H1 (cell line): ENCODE results near the gene DPY19L2. TPM values are rescaled to one million over a fixed set of nuclear protein-coding genes. Genes with fewer than 3 reads are reported as not detected.
"Not testable (repeated sequence)": the region's sequence is repeated elsewhere in the genome, so short reads cannot be mapped to it uniquely, and the experiment has no call there.

Source experiments
- CTCF ChIA-PET: fragments of 300-600 bp; sonication (Branson Sonifier 250); formaldehyde crosslinking; loops from one replicate; lab custom pipeline; 2021; ENCODE audit not compliant: partially characterized antibody; lab: Charles Lee
- POLR2A ChIA-PET: fragments of 300-600 bp; sonication (Branson Sonifier 250); formaldehyde crosslinking; loops from one replicate; lab custom pipeline; 2021; ENCODE audit warnings: inconsistent platforms; ENCODE audit not compliant: partially characterized antibody; lab: Charles Lee
- DNase-seq, 2 experiments: peaks; one replicate each; pipeline versions ENCODE4 v3.0.0 to v3.0.0-alpha.2; 2010 to 2022; ENCODE audit warnings: low spot score in 2 of 2, low read depth in 1 of 2, mixed read lengths in 1 of 2
- FAIRE-seq: peaks from 2 replicates; lab custom pipeline; 2011; peaks lifted over from hg19 to GRCh38; lab: Jason Lieb, UNC
- H2AFZ ChIP-seq: 2 replicates; pipeline ENCODE4 v1.8.1; 2012; ENCODE audit warnings: low read length, inconsistent platforms
- H2AK5ac ChIP-seq: 2 replicates; pipeline ENCODE4 v1.6.1; 2013; ENCODE audit warnings: low read depth, low read length
- H2BK120ac ChIP-seq: replicated peaks from 2 replicates; pipeline ENCODE3; 2013; ENCODE audit warnings: low read depth, low read length, inconsistent platforms
- H2BK12ac ChIP-seq: 2 replicates; pipeline ENCODE4 v1.6.1; 2013; ENCODE audit warnings: low read depth, low read length
- H2BK15ac ChIP-seq: 2 replicates; pipeline ENCODE4 v1.6.1; 2013; ENCODE audit warnings: low read length
- H2BK20ac ChIP-seq: 2 replicates; pipeline ENCODE4 v1.6.1; 2013; ENCODE audit warnings: low read length
- H2BK5ac ChIP-seq: 2 replicates; pipeline ENCODE4 v1.6.1; 2013; ENCODE audit warnings: low read depth, low read length
- H3K14ac ChIP-seq: 2 replicates; pipeline ENCODE4 v1.6.1; 2013; ENCODE audit warnings: inconsistent platforms; ENCODE audit not compliant: insufficient read length
- H3K18ac ChIP-seq: 2 replicates; pipeline ENCODE4 v1.6.1; 2013; ENCODE audit warnings: low read length; ENCODE audit errors: extremely low read depth
- H3K23ac ChIP-seq: 2 replicates; pipeline ENCODE4 v1.6.1; 2013; ENCODE audit warnings: inconsistent platforms; ENCODE audit not compliant: insufficient read length
- H3K23me2 ChIP-seq: 2 replicates; pipeline ENCODE4 v1.6.1; 2013; ENCODE audit warnings: low read depth, low read length
- H3K27ac ChIP-seq: 2 replicates; pipeline ENCODE4 v1.6.1; 2011; ENCODE audit warnings: low read depth, low read length, inconsistent platforms
- H3K27me3 ChIP-seq, 4 experiments: replicated peaks in 1 of 4; 1 replicate in 1 of 4; 2 replicates in 3 of 4; pipeline versions ENCODE4 v1.6.1 to v1.8.1; 2011 to 2013; ENCODE audit warnings: low read length in 3 of 4, mild to moderate bottlenecking in 3 of 4, inconsistent platforms in 2 of 4, mixed read lengths in 2 of 4, moderate library complexity in 1 of 4; ENCODE audit not compliant: control insufficient read depth in 3 of 4, insufficient read depth in 3 of 4; ENCODE audit errors: extremely low read depth in 1 of 4
- H3K36me3 ChIP-seq, 4 experiments: 2 replicates each; pipeline versions ENCODE4 v1.6.1 to v1.8.1; 2011 to 2013; ENCODE audit warnings: mild to moderate bottlenecking in 4 of 4, low read length in 3 of 4, moderate library complexity in 2 of 4, control low read depth in 1 of 4, inconsistent platforms in 1 of 4; ENCODE audit not compliant: insufficient read depth in 4 of 4, control insufficient read depth in 2 of 4
- H3K4ac ChIP-seq: replicated peaks from 2 replicates; pipeline ENCODE3; 2013; ENCODE audit warnings: low read length, low read depth, mixed read lengths, inconsistent platforms; ENCODE audit not compliant: insufficient read length
- H3K4me1 ChIP-seq, 4 experiments: replicated peaks in 1 of 4; 1 replicate in 1 of 4; 2 replicates in 3 of 4; pipeline versions ENCODE4 v1.6.1 to v1.8.1; 2011 to 2013; ENCODE audit warnings: low read length in 3 of 4, inconsistent platforms in 2 of 4, mixed read lengths in 1 of 4; ENCODE audit not compliant: insufficient read depth in 4 of 4, control insufficient read depth in 3 of 4
- H3K4me2 ChIP-seq, 2 experiments: 2 replicates each; pipeline versions ENCODE4 v1.6.1 to v1.8.1; 2011 to 2013; ENCODE audit warnings: low read depth in 2 of 2, low read length in 2 of 2, control low read depth in 1 of 2, inconsistent platforms in 1 of 2, mild to moderate bottlenecking in 1 of 2; ENCODE audit not compliant: insufficient read depth in 1 of 2
- H3K4me3 ChIP-seq, 4 experiments: fragments of 200-600, 300-600 bp in 1 of 4; sonication (generic), shearing (Covaris generic), sonication (Bioruptor Twin) in 1 of 4; 2 replicates each; pipeline versions ENCODE4 v1.5.1 to v1.8.1; 2011 to 2016; ENCODE audit warnings: low read length in 4 of 4, low read depth in 3 of 4, control low read depth in 2 of 4, inconsistent platforms in 2 of 4, mild to moderate bottlenecking in 2 of 4, mixed read lengths in 1 of 4, moderate library complexity in 1 of 4; ENCODE audit not compliant: insufficient read depth in 2 of 4; ENCODE audit errors: extremely low read depth in 1 of 4
- H3K56ac ChIP-seq: replicated peaks from 2 replicates; pipeline ENCODE3; 2013; ENCODE audit warnings: low read depth, mild to moderate bottlenecking, mixed read lengths, low read length, inconsistent platforms; ENCODE audit not compliant: insufficient read length
- H3K79me1 ChIP-seq: 2 replicates; pipeline ENCODE4 v1.6.1; 2013; ENCODE audit warnings: low read depth, low read length, control low read depth
- H3K79me2 ChIP-seq, 2 experiments: 2 replicates each; pipeline versions ENCODE4 v1.6.1 to v1.8.1; 2012 to 2013; ENCODE audit warnings: low read length in 2 of 2, mild to moderate bottlenecking in 2 of 2, inconsistent platforms in 1 of 2; ENCODE audit not compliant: insufficient read depth in 2 of 2, control insufficient read depth in 1 of 2
- H3K9ac ChIP-seq, 4 experiments: replicated peaks in 1 of 4; 1 replicate in 1 of 4; 2 replicates in 3 of 4; pipeline versions ENCODE4 v1.6.1 to v1.8.1; 2011 to 2013; ENCODE audit warnings: low read depth in 3 of 4, low read length in 3 of 4, control low read depth in 2 of 4, mild to moderate bottlenecking in 2 of 4, moderate library complexity in 2 of 4, inconsistent platforms in 1 of 4; ENCODE audit errors: extremely low read depth in 1 of 4
- H3K9me3 ChIP-seq, 2 experiments: 2 replicates each; pipeline versions ENCODE4 v1.6.1 to v1.8.1; 2012 to 2013; ENCODE audit warnings: mild to moderate bottlenecking in 2 of 2, moderate library complexity in 2 of 2, control low read depth in 1 of 2, inconsistent platforms in 1 of 2, low read depth in 1 of 2, low read length in 1 of 2, mixed read lengths in 1 of 2; ENCODE audit not compliant: insufficient read depth in 2 of 2
- H4K20me1 ChIP-seq, 2 experiments: replicated peaks in 1 of 2; 2 replicates each; pipeline versions ENCODE3 to v1.8.1; 2011 to 2013; ENCODE audit warnings: inconsistent platforms in 2 of 2, low read length in 2 of 2, mild to moderate bottlenecking in 1 of 2; ENCODE audit not compliant: insufficient read depth in 2 of 2, control insufficient read depth in 1 of 2
- H4K5ac ChIP-seq: 2 replicates; pipeline ENCODE4 v1.6.1; 2013; ENCODE audit warnings: low read length, low read depth, mixed read lengths, inconsistent platforms; ENCODE audit not compliant: insufficient read length
- H4K8ac ChIP-seq: 2 replicates; pipeline ENCODE4 v1.8.0; 2013; ENCODE audit warnings: mild to moderate bottlenecking, moderate library complexity, low read length, inconsistent platforms; ENCODE audit not compliant: insufficient read depth; ENCODE audit errors: extremely low read depth
- H4K91ac ChIP-seq: replicated peaks from 2 replicates; pipeline ENCODE3; 2013; ENCODE audit warnings: low read length, mixed read lengths, inconsistent platforms; ENCODE audit not compliant: insufficient read length
- WGBS, 2 experiments: shearing (Covaris generic) in 1 of 2; methylation state at CpG; one replicate each; pipeline versions ENCODE4 v1.1.6 to v1.1.7; 2013 to 2015; ENCODE audit warnings: low lambda C conversion rate in 2 of 2, mixed read lengths in 2 of 2, inconsistent platforms in 1 of 2, low coverage in 1 of 2, missing lambda C conversion rate in 1 of 2; ENCODE audit not compliant: insufficient replicate concordance in 2 of 2, insufficient coverage in 1 of 2, insufficient read length in 1 of 2; ENCODE audit errors: extremely low coverage in 1 of 2, missing lambda C conversion rate in 1 of 2; 5-methylcytosine and 5-hydroxymethylcytosine counted together
- polyA plus RNA-seq, 7 experiments: library from polyadenylated mRNA; depleted of rRNA in 3 of 7; stranded (reverse) in 5 of 7; unstranded in 2 of 7; fragments of >200 nt in 5 of 7; fragments of 200-250 nt in 2 of 7; gene quantifications; 1 replicate in 5 of 7; 2 replicates in 1 of 7; 4 replicates in 1 of 7; pipeline versions ENCODE4 v1.2.1 to v1.2.3, GENCODE V29; 2011 to 2013; ENCODE audit warnings: missing spikeins in 2 of 7, mixed read lengths in 2 of 7
- total RNA-seq: library from RNA; stranded (reverse); fragmentation: NEBNext Ultra II Directional; extraction: Animal tissue kit (Norgen Biotek cat#: 25700); gene quantifications from 2 replicates; pipeline ENCODE4 v1.2.1, GENCODE V29; 2021

Gene DPY19L2
- total and polyA plus RNA-seq, 2 of the 8 experiments (the other 6 are each of a cell fraction or from before 2014, with no cell fraction given): 2.2 to 3.3 TPM

DNA sequence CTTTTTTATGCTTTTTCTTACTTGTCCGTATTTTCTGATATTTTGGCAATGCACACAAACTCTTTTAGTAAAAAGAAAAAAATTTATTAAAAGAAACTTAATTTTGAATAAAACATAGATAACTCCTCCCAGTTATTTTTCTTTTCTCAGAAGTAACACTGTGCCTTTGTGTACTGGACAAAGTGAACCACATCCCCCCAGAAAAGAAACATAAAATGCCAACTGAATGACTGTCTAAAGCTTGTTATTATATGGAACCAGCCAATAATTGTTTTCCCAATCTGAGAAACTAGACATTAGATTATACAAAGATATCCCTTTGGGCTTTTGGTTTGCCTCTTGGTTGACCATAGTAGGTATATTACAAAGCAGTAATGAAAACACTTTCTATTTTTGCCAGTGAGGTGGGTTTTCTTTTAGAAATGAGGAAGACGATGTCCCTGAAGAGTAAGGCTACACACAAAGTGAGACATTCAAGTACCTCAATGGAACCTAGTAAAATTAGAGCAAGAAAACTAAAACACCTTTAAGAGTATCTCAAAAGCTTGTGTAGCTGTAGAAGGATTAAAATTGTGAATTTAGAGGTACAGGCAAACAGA, 44.2 kb upstream of the DPY19L2 start:
- DNase-seq, H3K4me2 ChIP-seq, H4K8ac ChIP-seq, H3K23me2 ChIP-seq, H3K4me3 ChIP-seq, H3K4me1 ChIP-seq, H4K91ac ChIP-seq, H4K20me1 ChIP-seq, H2BK20ac ChIP-seq, H3K36me3 ChIP-seq, FAIRE-seq, H2BK5ac ChIP-seq, H3K79me2 ChIP-seq, POLR2A ChIA-PET, H2AK5ac ChIP-seq, H3K14ac ChIP-seq, H2BK12ac ChIP-seq, H3K18ac ChIP-seq, H2AFZ ChIP-seq, H3K9me3 ChIP-seq, H3K23ac ChIP-seq, H3K27ac ChIP-seq, H4K5ac ChIP-seq, H3K56ac ChIP-seq, H3K9ac ChIP-seq, H2BK15ac ChIP-seq, H3K79me1 ChIP-seq, H3K27me3 ChIP-seq, CTCF ChIA-PET, H3K4ac ChIP-seq, H2BK120ac ChIP-seq: not testable (repeated sequence)
- WGBS, 2 experiments: 88% methylated on average over 2 of the region's 2 CpGs; no CpG with 5 or more reads in 1 of the 2 experiments

DNA sequence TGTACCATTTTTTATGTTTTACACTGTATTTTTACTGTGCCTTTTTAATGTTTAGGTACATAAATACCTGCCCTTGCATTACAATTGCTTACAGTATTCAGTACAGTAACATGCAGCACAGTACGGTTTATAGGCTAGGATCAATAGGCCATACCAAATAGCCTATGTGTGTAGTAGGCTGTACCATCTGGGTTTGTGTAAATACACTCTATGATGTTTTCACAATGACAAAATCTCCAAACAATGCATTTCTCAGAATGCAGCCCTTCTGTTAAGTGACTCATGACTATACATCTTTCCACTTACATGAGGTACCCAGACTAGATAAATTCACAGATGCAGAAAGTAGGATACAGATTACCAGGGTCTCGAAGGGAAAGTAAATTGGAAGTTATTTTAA, 43.0 kb upstream of the DPY19L2 start:
- H3K36me3 ChIP-seq, H2BK15ac ChIP-seq, H2BK20ac ChIP-seq, H3K27me3 ChIP-seq, H2AFZ ChIP-seq, H2BK5ac ChIP-seq, CTCF ChIA-PET, H3K18ac ChIP-seq, H2BK120ac ChIP-seq, H3K56ac ChIP-seq, H3K27ac ChIP-seq, H3K23me2 ChIP-seq, H3K79me2 ChIP-seq, H3K23ac ChIP-seq, H3K79me1 ChIP-seq, DNase-seq, H4K5ac ChIP-seq, H3K4ac ChIP-seq, H3K4me2 ChIP-seq, H4K20me1 ChIP-seq, FAIRE-seq, H3K9me3 ChIP-seq, POLR2A ChIA-PET, H3K4me3 ChIP-seq, H2BK12ac ChIP-seq, H3K9ac ChIP-seq, H3K14ac ChIP-seq, H4K91ac ChIP-seq, H3K4me1 ChIP-seq, H4K8ac ChIP-seq, H2AK5ac ChIP-seq: not testable (repeated sequence)
- WGBS, 2 experiments: 94% methylated on average over 2 of the region's 2 CpGs; no CpG with 5 or more reads in 1 of the 2 experiments
